GM19023 (cell line): ENCODE measurements around the gene ARIH1.

ENCODE experiments used
- ATAC-seq: cut with Tn5 transposase; IDR thresholded peaks from one replicate; pipeline ENCODE4 v1.9.1; 2021; ENCODE audit warnings: mild to moderate bottlenecking, moderate library complexity; ENCODE audit not compliant: unreplicated experiment

ARIH1 gene

DNA sequence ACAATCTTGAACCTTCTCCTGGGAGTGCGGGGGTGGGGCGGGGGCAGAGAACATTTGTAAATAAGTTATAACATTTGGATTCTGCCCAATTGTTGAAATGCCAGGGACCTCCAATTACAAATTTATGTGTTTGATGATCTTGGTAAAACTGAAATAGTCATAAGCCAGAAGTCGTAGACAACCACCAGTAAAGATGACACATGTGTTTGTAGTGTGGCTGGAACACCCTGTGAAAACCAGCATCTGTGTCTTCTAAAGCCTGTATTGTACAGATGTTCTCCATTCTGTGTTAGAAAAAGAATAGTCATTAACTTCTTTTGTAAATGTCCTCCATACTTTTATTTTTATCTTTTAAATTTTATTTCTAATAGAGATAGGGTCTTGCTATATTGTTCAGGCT lies 61.8 kb downstream of the ARIH1 start:
- no peak for ATAC-seq

DNA sequence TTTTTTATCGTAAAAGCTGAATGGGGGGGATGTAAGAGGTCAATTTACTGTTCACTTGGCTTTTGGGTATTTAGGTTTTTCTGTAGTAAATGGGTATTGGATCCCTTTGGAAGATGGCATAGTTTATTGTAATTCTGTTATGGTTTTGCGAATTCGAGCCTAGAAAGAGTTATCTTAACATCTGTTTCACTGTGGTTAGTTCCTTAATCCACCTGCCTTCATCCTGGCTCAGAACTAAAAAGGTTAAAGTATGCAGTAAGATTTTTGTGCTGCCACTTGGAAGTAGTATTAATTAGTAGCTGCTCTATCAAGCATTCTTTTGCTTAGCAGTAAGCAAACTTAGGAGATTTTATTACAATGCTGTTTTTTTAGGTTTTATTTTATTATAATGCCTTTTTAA lies 62.4 kb downstream of the ARIH1 start:
- ATAC-seq, result no peak

DNA sequence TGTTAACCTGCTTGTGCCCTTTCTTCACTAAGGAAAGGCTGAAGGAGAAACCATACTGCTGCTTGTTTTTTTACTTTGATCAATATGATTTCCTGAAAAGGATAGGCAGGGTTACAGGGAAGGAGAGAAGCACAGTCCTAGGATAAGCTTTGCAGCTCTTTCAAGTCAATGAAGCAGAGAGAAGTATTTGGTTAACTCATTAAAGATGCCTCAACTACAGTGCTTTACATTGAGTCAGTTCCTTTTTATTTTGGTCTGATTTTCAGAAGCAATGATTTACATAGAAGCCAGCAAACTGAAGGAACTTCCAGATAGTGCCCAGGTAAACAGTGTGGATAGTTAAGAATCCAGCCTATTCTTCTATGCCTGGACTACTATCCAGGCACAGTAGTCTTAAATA lies 64.8 kb downstream of the ARIH1 start:
- no peak for ATAC-seq

DNA sequence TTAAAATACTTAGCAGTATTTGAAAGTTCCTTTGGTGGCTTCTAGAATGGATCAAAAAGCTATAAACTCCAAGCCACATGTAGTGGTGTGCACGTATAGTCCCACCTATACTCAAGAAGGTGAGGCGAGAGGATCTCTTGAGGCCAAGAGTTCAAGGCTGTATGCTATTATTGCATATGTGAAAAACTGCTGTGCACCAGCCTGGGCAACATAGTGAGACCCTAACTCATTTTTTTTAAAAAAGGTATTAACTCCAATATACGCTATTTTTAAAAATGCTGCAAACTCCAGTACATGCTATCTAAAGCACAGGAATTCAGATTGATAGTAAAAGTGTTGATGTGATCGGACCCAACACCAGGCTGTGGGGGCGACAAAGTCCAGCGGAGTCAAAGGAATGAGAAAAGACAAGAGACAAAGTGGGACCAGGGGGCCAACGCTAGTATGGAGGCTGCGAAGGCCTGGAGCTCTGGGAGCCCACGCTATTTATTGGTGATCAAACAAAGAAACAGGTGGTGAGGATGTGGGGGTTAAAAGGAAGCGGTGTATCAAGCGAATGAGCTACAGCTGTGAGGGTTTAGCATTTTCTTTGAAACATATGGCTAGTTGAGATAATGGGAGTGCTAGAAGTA lies 66.6 kb downstream of the ARIH1 start:
- ATAC-seq, result no peak

DNA sequence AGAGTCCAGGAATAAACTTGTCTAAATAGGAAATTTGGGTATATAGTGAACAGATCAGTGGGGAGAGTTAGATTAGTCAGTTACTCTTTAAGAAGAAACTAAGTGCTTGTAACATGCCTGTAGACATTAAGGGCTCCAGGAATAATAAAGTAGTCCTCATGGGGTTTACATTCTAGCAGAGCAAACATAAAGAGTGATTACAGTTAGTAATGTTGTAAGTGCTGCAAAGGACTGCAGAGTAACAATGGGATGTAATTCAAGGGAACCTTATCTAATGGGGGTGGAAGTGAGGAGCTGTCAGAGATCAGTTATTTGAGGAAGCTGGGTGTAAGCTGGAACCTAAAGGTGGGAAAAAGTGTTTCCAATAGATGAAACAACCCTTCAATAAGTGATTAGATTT lies 67.5 kb downstream of the ARIH1 start:
- no peak for ATAC-seq

DNA sequence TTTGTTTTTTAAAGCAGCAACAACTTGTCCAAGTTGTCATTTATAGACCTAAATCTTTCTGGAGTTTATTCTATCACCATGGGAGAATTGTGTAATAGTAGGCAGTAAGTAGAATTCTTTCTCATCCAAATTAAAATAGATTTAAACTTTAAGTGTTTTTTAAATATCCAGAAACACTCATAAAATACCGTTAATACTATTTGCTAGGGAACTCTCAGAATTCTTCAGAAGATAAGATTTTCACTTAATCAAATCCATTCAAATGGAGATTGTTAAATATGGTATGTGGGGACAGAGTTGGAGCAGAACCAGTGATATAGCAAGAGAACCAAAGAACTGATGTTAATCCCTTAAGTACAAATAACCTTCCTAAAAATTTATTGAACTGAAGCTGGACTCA lies 71.0 kb downstream of the ARIH1 start:
- ATAC-seq, result no peak

DNA sequence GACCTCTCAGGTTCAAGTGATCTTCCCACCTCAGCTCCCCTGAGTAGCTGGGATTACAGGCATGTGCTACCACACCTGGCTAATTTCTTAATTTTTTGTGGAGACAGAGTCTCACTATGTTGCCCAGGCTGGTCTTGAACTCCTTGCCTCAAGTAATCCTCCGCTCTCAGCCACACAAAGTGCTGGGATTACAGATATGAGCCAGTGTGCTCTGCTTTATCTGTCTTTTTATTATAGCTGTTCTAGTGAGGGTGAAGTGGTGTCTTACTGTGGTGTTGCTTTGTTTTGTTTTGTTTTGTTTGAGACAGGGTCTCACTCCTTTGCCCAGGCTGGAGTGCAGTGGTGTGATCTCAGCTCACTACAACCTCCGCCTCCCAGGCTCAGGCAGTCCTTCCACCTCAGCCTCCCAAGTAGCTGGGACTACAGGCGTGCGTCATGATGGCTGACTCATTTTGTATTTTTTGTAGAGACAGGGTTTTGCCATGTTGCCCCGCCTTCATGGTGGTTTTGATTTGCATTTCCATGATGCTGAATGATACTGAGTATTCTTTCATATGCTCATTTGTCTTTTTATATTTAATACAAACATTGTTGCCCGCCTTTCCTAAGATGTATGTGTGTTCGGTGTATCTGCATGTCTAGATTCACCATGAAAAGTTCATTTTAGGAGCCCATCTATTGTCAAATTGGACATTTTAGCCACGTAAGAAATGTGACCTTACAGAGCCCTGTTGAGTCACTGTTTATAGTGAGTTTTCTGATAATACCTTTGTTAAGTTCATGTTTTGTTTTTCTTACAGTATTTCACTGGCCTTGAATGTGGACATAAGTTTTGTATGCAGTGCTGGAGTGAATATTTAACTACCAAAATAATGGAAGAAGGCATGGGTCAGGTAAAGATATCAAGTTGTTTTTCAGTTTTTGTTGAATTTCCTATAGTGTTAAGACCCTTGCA lies 80.6 kb downstream of the ARIH1 start:
- no peak for ATAC-seq

DNA sequence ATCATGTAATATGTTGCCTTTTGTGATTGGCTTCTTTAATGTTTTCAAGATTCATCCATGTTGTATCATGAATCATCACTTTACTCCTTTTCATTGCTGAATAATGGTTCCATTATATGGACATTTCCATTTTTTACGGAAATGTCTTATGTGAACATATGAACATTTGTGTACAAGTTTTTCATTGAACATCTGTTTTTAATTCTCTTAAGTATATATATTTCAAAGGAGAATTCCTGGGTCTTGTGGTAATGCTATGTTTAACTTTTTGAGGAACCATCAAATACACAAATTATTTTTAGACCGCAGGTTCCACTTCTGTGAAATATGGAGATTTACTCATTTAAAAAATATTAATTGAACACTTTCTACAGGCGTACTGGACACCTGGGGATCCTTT lies 85.7 kb downstream of the ARIH1 start:
- no peak for ATAC-seq

DNA sequence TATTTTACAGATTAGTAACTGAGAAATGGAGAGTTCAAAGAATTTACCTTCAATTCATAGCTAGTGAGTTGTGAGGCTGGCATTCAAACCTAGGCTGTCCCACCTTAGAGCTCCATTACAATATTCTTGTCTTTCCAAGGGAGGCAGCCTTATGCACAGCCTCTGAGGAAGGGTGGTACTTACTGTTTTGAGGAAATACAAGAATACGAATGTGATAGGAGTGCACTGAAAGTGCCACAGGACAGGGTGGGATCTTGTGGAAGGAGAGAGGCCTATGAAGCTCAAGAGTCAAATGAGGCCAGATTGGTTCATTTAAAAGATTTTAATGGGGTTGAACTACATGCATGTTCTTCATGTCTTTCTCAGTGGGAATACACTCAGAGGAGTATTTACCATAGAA lies 86.3 kb downstream of the ARIH1 start:
- ATAC-seq, result no peak

DNA sequence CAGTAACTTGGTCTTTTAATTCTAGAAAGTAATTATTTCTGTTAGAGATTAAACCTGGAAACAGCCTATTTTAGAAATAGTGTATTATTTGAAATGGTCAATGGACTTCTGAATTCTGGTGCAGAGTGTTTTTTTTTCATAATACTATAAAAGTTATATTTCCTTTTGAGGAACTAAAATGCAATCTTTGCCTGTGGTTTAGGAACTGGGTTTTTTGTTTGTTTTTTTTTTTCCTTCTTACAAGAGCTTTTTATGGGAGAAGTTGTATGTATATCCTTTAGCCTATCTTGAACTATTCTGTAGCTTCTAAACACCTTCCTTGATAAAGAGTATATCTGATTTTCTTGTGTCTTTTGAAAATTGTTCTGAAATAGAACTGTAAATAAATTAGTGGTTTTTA lies 88.3 kb downstream of the ARIH1 start:
- ATAC-seq, result no peak

DNA sequence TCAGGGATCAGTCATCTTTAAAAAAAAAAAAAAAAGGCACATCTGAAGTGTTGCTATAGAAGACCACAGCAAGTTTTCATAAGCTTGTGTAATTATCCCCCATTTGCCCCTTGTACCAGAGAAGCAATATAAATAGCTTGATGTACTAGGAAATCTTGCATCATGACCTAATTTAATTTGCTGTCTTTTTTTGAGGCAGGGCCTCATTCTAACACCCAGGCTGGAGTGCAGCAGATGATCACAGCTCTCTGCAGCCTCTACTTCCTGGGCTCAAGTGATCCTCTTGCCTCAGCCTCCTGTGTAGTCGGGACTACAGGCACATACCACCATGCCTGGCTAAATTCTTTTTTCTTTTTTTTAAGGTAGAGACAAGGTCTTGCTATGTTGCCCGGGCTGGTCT lies 88.7 kb downstream of the ARIH1 start:
- no peak for ATAC-seq

DNA sequence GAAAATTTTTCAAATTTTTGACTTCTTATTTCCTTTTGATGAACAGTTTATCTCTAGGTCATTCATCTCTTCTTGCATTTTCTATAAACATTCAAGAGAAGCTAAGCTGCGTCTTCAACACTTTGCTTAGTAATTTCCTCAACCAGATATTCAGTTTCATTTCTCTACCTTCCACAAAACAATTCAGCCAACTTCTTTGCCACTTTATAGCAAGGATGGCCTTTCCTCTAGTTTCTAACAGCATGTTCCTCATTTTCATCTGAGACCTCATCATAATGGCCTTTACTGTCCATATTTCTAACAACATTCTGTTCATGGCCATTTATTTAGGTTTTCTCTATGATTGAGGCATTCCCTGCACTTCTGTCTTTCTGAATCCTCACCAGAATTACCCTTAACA lies 90.0 kb downstream of the ARIH1 start:
- ATAC-seq, result no peak

DNA sequence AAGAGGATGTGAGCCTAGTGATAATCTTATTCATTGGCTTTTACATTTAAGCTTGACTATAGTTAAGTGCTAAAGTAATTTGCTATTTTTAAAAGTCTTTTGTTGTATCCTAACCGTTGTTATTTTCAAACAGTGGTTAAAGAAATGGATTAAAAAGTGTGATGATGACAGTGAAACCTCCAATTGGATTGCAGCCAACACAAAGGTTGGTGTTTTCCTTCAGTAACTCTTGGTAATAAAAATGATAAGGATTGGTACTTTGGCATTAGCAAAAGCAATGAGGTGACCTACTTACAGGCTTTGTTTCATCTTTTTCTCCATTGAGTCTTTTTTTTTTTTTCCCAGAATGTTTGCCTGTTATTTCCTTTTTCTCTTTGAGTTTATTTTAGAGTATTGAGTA lies 92.8 kb downstream of the ARIH1 start:
- no peak for ATAC-seq

DNA sequence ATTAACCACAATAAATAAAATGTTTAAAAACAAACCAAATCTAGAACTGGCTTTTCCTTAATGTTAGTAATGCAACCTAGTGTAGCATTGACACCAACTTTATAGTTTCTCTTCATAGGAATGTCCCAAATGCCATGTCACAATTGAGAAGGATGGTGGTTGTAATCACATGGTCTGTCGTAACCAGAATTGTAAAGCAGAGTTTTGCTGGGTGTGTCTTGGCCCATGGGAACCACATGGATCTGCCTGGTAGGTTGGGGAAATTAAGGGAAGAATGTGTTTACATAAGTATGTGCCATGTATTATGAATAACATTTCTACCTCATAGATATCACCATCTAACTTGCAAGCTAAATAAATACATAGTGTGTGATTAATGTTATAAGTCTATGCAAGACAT lies 95.9 kb downstream of the ARIH1 start:
- ATAC-seq, result no peak

DNA sequence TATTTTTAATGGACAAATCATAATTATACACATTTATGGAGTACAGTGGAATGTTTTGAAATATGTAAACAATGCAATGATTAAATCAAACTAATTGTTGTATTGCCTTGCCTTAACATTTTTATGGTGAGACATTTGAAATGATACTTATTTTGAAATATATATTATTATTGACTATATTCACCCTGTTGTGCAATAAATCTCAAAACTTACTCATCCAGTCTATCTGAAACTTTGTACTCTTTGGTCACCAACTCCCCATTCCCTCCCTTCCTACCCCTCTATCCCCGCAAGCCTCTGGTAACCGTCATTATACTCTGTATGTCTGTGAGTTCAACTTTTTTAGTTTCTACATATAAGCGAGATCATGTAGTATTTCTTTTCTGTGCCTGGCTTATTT lies 105.7 kb downstream of the ARIH1 start:
- no peak for ATAC-seq

DNA sequence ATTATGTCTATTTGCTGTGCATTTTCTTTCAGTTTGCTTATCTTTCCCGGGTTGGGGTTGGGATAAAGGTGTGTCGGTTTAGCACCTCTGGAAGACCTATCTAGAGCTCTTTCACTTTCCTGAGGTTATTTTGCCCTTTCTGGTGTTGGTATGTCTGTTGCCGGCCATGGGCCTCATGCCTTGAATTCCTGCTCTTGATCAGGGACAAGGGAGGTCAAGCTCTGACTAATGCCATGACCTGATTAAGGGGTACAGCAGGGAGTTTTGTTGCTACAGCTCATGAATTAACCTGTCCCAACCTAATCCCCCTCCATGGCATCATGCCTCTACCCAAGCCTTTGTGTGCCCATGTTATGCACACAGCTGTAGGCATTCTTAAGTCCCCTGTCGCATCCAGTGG lies 109.9 kb downstream of the ARIH1 start:
- ATAC-seq, result no peak

DNA sequence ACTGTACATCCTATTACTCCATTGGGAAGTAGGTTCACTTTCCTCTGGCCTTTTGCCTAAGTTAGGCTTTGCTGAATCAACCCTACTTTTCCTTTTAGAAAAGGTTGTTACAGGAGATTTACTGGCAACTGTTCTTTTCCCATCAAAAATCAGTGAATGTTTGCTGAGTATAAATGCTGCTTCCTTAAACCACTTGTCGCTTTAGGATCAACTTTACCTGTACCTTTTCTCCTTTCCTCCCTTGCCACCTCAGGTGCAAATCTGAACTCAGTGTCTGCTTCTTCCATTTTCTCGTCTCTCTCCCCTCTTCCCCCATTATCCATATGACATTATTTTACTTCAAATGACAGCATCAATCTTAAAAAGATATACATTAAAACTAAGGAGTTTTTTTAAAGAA lies 110.9 kb downstream of the ARIH1 start:
- ATAC-seq, result no peak

DNA sequence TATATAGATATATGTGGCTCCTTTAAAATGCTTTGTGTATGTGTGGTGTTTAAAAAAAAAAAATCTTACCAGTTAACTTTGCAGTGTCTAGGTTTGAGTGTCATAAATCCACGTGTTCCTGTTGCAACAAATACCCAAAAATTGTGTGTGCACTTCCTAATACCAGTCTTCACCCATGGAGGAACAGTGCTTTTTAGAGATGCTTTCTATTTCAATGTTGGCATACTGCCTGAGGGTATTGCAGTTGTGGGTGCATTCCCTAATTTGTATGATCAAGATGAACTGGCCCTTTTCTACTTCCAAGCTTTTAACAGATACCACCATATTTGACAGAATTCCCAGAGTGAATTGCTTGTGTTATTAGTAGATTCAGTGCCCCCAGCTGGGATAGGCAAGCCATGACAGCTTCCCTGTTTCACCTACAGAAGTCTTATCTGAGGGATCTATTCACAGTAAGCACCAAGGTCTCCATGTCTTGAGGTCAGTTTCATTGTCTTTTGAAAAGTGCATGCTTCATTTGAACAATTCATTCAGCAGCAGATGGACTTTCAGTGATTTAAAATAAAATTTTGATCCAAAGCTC lies 111.4 kb downstream of the ARIH1 start:
- ATAC-seq, result no peak

DNA sequence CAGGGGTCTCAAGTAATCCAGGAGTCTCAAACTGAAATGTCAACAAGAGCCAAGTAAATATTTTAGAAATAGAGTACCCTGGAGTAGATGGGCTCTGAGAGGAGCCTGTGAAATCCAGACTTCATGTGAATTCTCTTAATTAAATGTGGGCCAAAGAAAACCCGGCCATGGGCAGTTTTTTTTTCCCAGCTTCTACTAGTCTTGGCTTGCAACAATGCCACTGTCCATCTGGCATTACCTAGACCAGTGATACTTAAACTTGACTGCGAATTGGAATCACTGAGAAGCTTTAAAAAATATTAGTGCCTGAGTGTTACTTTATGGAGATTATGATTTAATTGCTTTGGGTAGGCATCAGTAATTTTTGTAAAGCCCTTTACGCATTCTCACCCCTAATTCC lies 114.0 kb downstream of the ARIH1 start:
- no peak for ATAC-seq

DNA sequence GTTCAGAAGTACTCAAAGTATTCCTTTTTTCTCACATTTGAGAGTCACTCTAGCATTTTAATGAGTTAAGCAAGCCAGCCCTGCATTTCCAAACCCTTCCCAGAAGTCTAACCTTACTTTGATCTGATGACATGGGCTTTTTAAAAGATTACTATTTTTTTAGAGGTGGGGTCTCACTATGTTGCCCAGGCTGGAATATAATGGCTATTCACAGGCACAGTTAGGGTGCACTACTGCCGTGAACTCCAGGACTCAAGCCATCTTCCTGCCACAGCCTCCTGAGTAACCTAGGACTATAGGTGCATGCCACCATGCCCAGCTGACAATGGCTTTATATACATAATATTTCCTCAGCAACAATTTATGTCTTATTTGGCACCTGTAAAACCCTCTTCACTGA lies 116.3 kb downstream of the ARIH1 start:
- ATAC-seq, result no peak

DNA sequence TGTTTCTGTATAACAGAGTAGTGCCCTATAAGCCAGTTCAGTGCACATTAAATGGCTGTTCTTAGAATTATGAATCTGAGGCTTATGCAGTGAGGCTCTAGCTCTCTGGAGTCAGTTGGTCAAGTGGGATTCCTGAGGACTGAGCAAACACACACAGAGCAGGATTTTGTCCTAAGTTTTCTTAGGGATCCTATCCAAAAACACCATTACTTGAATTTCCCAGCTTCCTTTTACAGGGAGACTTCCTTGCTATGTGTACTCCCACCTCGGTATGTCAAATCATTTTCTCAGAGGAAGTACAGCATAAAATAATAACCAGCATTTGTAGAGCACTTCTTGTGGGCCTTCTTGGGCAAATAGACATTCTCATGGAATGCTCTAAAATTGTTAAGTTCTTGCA lies 117.2 kb downstream of the ARIH1 start:
- no peak for ATAC-seq

DNA sequence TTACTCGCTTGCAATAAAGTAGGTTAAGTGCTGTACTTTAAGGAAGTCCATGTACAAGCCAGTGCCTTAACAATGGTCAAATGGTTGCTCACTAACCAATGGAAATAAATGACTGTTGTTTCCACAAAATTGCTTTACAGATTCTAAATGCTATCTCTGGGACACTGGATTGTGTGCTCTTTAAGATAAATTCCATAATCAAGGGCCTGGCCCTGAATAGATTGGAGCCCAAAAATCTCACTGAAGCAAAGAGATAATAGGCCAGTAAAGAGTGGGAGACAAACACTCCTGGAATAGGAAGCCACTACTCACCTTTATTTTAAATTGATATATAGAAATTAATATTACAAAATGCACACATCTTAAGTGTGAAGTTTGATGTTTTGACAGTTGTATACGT lies 118.0 kb downstream of the ARIH1 start:
- ATAC-seq, result no peak
